KOPT-K1 (cell line): ENCODE data around the gene MAP1S.

Experiments used
- H3K27ac ChIP-seq: fragments of 200-600 bp; sonication (generic); 2 replicates; pipeline ENCODE4 v1.5.1; 2016; ENCODE audit warnings: antibody characterized with exemption, mild to moderate bottlenecking, low read depth, low read length; ENCODE audit not compliant: poor library complexity, severe bottlenecking
- H3K36me3 ChIP-seq: fragments of 200-600 bp; sonication (generic); 2 replicates; pipeline ENCODE4 v1.5.1; 2017; ENCODE audit warnings: antibody characterized with exemption, mild to moderate bottlenecking, low read length, moderate library complexity; ENCODE audit not compliant: insufficient read depth
- H3K9me3 ChIP-seq: fragments of 200-600 bp; sonication (generic); 2 replicates; pipeline ENCODE4 v1.5.1; 2017; ENCODE audit warnings: antibody characterized with exemption, low read length, mild to moderate bottlenecking; ENCODE audit not compliant: insufficient read depth, poor library complexity, severe bottlenecking

The MAP1S gene

DNA sequence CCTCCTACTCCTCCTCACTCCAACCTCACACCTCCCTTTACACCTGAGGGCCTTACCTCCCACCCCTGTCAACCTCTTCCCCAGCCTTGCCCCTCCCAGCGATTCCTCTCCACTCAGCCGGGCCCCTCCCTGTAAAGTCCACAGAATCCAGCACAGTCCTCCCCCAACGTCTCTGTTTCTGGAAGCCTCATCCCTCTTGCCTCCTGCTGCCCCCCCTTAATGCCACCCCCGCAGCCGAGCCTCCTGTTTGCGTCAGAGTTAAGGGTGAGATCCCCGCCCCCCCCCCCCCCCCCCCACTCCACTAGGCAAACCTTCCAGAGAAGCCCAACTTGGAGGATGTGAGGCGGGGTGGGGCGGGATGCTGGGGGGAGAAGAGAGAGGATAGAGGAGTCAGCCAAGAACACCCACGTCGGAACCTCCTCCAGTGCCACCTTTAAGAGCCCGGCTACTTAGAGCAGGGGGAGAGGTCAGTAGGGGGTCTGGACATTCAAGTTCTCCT, 33.2 kb upstream of the MAP1S start:
- H3K9me3 ChIP-seq: no peaks in the 10 kb centered on the region
- no peaks in the 10 kb centered on the region for H3K36me3 ChIP-seq
- no peak overlapping the region for H3K27ac ChIP-seq

DNA sequence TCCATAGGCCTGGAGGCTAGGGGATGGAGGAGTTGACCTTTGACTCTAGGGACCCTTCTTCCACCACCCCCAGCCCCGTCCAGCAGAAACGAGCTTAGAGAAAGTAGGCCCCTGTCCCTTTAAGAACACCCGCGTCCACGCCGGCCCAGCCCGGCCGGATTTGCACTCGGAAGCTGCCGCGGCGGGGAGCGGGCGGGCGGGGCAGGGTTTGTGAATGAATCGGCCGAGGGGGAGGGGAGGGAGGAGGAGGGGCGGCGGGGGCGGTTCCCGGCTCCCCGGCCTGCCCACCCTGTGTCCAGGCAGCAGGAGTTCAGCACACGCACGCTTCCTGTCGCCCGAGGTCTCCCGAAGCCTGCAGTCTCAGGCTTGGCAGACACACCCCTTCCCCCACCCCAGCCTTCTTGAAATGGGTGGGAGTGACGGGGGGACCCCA, 32.7 kb upstream of the MAP1S start:
- Histone ChIP-seq H3K36me3 (no peaks in the 10 kb centered on the region), H3K9me3 (no peaks in the 10 kb centered on the region), H3K27ac (no peak overlapping the region)

DNA sequence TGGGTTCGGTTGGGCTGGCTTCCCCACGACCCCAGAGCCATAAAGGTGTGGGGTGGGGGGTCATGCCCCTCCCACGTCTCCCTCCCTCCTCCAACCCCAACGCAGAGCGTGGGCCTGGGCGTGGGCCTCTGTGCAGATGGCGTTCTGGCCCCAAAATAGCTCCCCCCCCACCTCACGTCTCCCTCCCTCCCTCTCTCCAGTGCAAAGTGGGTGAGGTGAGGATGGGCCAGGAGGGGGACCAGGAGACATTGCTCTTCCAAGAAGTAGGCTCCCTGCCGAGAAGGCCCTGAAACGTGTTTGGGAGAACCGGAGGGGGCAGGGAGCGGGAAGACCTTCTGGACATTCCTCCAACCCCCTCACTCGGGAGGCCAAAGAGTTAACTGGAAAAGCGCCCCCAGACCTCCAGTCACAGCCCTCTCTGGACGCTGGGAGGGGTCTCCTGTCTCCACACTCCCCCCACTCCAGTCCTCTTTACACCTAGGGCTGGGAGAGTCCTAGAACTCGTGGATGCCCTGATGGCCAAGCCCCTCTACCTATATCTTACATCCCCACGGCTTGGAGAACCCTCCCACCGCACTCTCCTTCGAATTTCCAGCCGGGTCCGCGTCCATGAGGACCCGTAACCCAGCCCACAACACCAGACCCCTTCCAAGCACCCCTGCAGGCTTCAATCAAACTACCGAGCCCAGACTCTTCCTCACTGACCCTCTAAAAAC, 32.0 kb upstream of the MAP1S start:
- Histone ChIP-seq H3K9me3 (no peaks in the 10 kb centered on the region), H3K36me3 (no peaks in the 10 kb centered on the region), H3K27ac (no peak overlapping the region)

DNA sequence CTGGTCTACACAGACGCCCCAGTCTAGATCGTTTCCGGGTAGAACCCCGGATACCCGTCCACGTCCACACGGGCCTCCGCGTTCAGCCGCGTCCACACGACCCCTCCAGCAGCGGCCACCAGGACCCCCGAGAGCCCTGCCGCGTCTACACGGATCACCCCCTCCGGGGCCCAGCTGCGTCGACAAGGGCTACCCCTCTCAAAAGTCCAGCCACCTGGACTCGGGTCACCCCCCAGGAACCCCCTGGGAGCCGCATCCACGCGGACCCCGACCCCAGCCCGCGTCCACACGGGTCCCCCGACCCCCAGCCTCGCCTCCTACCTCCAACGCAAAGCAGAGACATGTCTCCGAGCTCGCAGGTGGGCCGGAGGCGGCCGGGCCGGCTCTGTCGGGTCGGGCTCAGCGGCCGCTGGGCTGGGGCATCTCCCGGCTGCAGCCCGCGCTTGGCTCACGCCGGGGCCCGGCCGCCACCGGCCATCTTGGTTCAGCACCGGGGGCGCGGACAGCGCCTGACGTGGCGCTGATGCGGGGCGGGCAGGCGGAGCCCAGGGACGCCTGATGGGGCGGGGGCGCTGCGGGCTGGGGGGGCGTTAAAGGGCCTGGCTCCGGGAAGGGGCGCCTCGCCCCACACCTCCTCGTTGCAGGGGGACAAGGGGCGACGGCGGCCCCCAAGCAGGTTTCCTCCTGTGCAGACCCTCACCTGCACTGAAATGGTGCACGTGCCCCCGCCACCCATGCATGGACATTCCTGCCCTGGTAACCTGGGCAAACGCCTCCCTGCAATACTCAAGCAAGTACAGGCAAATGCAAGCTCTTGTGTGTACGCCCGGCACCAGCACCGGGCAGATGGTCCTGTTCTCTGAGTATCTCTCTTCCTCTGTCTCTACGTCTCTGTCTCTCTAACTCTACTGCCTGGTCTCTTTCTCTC, 31.2 kb upstream of the MAP1S start, which contains the start of gene UNC13A:
UNC13A (minus strand) TSS at position 498 of the 928 bp plus-strand sequence; CDS start at position 343, 155 bp downstream.
- Histone ChIP-seq H3K36me3 (no peaks in the 10 kb centered on the region), H3K27ac (no peak within 1 kb of the TSS), H3K9me3 (no peaks in the 10 kb centered on the region)

DNA sequence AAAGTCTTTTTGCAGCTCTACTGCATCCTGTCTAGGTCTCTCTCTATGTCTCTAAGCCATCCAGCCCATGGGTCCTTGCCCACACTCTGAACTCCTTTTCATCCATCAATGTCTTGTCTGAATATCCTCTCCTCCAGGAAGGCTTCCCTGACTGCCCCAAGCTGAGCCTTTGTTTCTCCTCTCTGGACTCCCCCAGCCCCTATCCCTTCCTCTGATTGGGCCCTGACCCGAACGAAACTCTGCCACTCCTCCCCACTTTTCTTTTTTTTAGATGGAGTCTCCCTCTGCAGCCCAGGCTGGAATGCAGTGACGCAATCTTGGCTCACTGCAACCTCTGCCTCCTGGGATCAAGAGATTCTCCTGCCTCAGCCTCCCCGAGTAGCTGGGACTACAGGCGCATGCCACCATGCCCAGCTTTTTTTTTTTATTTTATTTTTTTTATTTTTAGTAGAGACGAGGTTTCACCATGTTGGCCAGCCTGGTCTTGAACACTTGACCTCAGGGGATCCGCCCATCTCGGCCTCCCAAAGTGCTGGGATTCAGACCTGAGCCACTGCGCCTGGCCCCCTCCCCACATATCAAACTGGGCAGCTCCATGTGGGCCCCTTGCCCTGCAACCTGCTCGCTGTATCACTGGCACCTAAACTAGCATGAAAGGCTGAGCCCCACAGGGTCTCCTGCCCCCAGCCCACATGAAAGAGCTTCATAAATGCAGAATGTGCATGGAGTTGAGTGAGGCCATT, 30.3 kb upstream of the MAP1S start:
- Histone ChIP-seq H3K36me3 (no peaks in the 10 kb centered on the region), H3K9me3 (no peaks in the 10 kb centered on the region), H3K27ac (no peak overlapping the region)

DNA sequence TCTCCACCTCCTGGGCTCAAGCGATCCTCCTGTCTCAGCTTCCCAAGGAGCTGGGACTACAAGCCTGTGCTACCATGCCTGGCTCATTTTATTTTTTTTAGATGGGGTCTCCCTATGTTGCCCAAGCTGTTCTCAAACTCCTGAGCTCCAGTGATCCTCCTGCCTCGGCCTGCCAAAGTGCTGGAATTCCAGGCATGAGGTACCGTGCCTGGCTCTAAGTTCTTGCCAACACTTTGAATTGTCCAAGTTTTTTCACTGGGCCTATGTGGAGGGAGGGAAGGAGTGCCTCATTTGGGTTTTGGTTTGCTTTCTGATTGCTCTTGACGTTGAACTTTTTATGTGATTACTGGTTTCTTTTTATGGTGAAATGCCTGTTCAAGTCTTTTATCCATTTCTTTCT, 26.7 kb upstream of the MAP1S start:
- H3K27ac ChIP-seq: no peak overlapping the region
- no peaks in the 10 kb centered on the region for H3K9me3 ChIP-seq
- H3K36me3 ChIP-seq: no peaks in the 10 kb centered on the region

DNA sequence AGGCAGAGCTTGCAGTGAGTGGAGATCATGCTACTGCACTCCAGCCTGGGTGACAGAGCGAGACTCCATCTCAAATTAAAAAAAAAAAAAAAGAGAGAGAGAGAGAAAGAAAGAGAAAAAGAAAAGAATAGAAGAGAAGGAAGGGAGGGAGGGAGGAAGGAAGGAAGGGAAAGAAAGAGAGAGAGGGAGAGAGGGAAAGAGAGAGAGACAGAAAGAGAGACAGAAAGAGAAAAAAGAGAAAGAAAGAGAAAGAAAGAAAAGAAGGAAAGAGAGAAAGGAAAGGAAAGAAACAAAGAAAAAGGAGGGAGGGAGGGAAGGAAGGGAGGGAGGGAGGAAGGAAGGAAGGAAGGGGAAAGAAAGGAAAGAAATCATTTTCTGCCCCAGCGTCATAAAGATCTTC, 24.1 kb upstream of the MAP1S start:
- Histone ChIP-seq H3K27ac (no peak overlapping the region), H3K36me3 (no peaks in the 10 kb centered on the region), H3K9me3 (no peaks in the 10 kb centered on the region)

DNA sequence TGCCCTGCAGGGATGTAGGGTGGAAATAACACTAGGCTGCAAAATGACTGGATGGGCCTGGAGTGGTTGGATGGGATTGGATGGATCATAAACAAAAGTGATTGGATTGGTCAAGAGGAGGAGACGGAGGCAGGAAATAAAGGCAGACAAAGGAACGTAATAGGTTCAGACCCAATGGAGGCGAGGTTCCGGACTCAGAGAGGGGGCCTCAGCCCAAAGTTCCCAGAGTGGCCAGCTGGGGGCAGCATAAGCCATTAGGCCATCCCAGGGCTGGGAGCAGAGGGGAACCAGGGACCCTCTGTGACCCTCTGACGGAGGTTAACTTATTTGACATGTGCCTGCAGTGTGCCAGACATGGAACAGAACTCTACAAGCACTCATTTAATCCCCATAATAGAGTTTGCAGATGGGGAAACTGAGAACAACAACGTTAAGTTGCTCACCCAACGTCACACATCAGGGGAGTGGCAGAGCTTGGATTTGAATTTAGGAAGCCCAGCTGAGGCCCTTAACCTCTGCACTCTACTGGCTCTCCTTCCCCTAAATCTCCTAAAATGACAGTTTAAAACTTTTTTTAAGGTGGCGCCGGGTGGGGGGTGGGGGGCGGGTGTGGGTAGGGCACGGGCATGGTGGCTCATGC, 15.3 kb upstream of the MAP1S start:
- Histone ChIP-seq H3K27ac (no peak overlapping the region), H3K9me3 (no peaks in the 10 kb centered on the region), H3K36me3 (no peaks in the 10 kb centered on the region)

DNA sequence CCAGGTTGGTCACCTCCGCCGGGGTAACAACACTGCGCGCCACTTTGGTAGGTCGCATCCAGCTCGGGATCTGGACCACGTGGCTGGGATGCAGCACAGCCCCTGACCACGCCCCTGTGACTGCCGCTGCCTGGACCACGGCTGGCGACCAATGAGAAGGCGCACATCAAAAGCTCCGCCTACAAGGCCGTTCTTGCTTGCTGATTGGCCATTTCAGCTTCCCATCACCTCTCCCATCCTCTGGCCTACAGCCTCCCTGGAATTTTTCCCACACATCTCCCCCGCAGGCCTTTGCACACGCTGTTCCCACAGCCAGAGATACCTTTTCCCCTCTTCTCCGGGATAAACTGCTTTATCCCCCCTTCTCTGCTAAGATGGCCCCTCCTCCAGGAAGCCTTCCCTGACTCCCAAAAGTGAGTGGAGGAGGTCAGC, 12.5 kb upstream of the MAP1S start:
- Histone ChIP-seq H3K36me3 (no peaks in the 10 kb centered on the region), H3K27ac (no peak overlapping the region), H3K9me3 (no peaks in the 10 kb centered on the region)

DNA sequence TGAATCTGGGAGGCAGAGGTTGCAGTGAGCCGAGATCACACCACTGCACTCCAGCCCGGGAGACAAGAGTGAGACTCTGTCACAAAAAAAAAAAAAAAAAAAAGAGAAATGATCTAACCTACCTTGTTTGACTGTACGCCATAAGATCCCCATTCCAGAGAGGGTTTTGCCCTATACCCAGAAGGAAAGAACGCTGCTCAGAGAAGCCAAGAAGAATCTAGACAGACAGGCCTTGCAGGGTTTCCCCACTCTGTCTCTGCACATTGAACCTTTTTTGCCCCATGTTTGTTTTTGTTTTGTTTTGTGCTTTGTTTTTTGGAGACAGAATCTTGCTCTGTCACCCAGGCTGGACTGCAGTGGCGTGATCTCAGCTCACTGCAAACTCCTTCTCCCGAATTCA, 7.4 kb upstream of the MAP1S start:
- Histone ChIP-seq H3K36me3 (no peaks in the 10 kb centered on the region), H3K9me3 (no peaks in the 10 kb centered on the region), H3K27ac (no peak overlapping the region)

DNA sequence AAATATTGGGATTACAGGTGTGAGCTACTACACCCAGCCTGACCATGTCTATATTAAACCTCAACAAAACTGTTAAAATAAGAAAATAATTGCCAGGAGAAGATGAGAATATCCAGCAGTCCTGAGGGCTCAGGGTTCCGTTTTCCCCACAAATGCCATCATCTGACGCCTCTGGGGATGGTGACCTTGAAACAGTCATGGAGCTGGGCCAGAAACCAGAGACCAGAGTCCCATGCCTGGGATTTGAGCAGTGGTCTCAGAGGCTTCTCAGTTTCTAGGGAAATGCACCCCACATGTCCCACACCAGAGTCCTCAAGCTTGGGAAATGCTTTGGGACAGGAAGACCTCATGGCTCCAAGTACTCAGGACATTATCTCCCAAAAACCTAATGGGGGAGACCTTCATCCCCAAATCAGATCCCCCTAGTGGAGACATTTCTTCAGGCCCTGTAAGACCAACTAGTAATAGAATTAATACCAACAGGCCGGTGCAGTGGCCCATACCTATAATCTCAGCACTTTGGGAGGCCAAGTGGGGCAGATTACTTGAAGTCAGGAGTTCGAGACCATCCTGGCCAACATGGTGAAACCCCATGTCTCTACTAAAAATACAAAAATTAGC, 2.9 kb upstream of the MAP1S start:
- Histone ChIP-seq H3K27ac (no peak overlapping the region), H3K36me3 (peaks cover 2% of the 10 kb centered on the region; the same call in 1 of the 2 replicates), H3K9me3 (no peaks in the 10 kb centered on the region)

DNA sequence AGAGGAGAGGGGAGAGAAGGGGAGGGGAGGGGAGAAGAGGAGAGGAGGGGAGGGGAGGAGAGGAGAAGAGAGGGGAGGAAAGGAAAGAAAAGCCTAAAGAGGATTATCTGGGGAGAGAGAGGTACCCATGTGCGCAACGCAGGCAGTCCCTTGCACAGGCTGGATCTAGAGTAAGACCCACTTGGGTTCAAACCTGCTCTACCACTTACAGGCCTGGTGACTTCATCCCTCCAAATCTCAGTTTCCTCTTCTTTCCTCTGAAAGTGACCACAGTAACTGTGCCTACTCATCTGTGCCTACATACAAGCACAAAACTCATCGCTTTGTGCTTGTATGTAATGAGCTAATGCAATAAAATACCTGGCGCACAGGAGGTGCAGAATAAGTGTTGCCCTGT, 732 bp upstream of the MAP1S start:
- Histone ChIP-seq H3K9me3 (no peaks in the 10 kb centered on the region), H3K36me3 (peaks cover 20% of the 10 kb centered on the region), H3K27ac (peak overlapping the region; percentile 56)

DNA sequence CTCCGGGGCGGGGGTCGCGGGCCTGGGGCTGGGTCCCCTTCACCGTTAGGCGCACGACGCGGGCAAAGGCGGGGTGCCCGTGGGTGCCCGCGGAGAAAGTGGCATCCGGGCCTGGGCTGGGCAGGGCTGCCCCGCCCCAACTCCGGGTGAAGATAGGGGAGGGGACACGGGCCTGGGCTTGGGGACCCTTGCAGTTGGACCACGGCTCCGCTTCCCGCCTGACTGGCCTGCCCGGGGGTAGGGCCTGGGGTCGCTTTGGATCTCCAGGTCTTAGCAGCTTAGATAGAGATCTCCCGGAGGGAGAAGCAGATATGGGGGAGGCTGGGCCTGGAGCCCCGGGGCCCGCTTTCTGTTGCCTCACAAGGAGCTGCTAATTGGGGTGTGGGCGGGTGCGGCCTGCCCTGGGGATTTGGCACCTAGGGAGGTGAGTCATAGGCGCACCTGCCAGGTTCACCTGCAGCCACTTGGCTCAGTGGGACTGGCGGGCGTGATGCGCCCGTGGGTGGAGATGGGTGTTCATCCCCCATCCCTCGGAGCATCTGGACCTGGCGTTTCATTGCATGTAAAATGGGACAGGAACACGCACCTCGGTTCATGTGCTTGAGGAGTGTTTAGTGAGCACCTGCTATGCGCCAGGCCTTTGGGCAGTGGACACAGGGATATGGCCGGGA, 585 bp downstream of the MAP1S start:
- H3K27ac ChIP-seq: peak overlapping the region; percentile 56
- H3K9me3 ChIP-seq: no peaks in the 10 kb centered on the region
- peaks cover 33% of the 10 kb centered on the region for H3K36me3 ChIP-seq

DNA sequence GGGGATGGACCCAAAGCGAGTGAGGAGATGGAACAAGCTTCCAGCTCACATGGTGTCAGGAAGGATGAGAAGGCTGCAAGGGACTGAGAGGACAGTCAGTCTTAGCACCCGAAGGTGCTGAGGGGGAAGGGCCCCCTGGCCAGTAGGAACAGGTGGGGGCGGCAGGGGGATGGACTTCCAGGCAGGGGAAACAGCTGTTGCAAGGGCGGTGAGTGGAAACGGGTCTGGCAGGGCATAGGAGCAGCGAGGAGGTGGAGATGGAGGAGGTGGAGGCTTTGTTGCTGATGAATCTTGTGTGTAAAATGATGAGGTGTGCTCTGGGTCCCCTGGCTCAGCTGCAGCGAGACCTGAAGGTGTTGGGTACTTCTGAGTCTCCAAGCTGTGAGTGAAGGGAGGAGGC, 1.2 kb downstream of the MAP1S start:
- Histone ChIP-seq H3K36me3 (peaks cover 39% of the 10 kb centered on the region), H3K27ac (peak overlapping the region; percentile 56), H3K9me3 (no peaks in the 10 kb centered on the region)
